Activated CD4-positive, alpha-beta T cell treated with anti-CD3 and anti-CD28 coated beads for 36 hours (primary cell): ENCODE measurements around the gene ZEB2. TPM values are rescaled to one million over a fixed set of nuclear protein-coding genes. Genes with fewer than 3 reads are reported as not detected.

Experiments
- ATAC-seq: fragments of 200-7000 bp; cut with Tn5 transposase; one replicate; pipeline ENCODE4 v1.10.0; 2021; ENCODE audit warnings: mild to moderate bottlenecking, moderate library complexity
- CTCF ChIA-PET: fragments of 350-600 bp; sonication (Branson Sonifier 250); formaldehyde crosslinking; loops from one replicate; lab custom pipeline; 2021; ENCODE audit warnings: antibody characterized with exemption; lab: Charles Lee
- POLR2A ChIA-PET: fragments of 350-600 bp; sonication (Branson Sonifier 250); formaldehyde crosslinking; loops from one replicate; lab custom pipeline; 2021; ENCODE audit warnings: antibody characterized with exemption, inconsistent platforms; lab: Charles Lee
- DNase-seq: peaks from one replicate; pipeline ENCODE4 v3.0.0-alpha.2; 2020
- H3K27ac Mint-ChIP-seq: one replicate; pipeline ENCODE4 v1.8.0; 2021; ENCODE audit warnings: mixed read lengths
- H3K27me3 Mint-ChIP-seq: one replicate; pipeline ENCODE4 v1.8.0; 2021; ENCODE audit warnings: mixed read lengths
- H3K36me3 Mint-ChIP-seq: one replicate; pipeline ENCODE4 v1.8.0; 2021; ENCODE audit warnings: low read depth, mixed read lengths
- H3K4me1 Mint-ChIP-seq: one replicate; pipeline ENCODE4 v1.8.0; 2021; ENCODE audit warnings: mixed read lengths
- H3K4me3 Mint-ChIP-seq: one replicate; pipeline ENCODE4 v1.8.0; 2021; ENCODE audit warnings: mild to moderate bottlenecking, moderate library complexity, mixed read lengths
- H3K9me3 Mint-ChIP-seq: one replicate; pipeline ENCODE4 v1.8.0; 2021; ENCODE audit warnings: low read depth, mixed read lengths
- intact Hi-C, 2 experiments: fragments of 100-400 bp; cut with DNase I in 1 of 2; cut with micrococcal nuclease in 1 of 2; formaldehyde crosslinking; loops; one replicate each; pipeline versions ENCODE4 v1.14.2 to v1.15.1; 2022 to 2024; cut with DNase I, micrococcal nuclease
- total RNA-seq, 2 experiments: library from RNA; stranded (reverse); gene quantifications; one replicate each; pipeline ENCODE4 v1.2.3, GENCODE V29; 2021

Gene ZEB2
- total RNA-seq, 2 experiments from 2014 or later = 7.0 to 7.5 TPM

- ChIA-PET POLR2A (interaction anchor here (0.6 kb wide), 1 partner anchor 48 kb away, joined by 6 read pairs; no protein-coding TSS in a partner anchor), CTCF (no interaction called here)
- Mint-ChIP-seq H3K4me1 (peaks cover 32% of the 10 kb centered on the region), H3K36me3 (no peaks in the 10 kb centered on the region), H3K27me3 (peaks cover 43% of the 10 kb centered on the region), H3K9me3 (no peaks in the 10 kb centered on the region), H3K27ac (no peak overlapping the region), H3K4me3 (no peak overlapping the region)
- intact Hi-C loops = loop anchor here (2.0 to 10.0 kb wide), 6 partner anchors 63 to 1394 kb away; partner anchors contain the start of gene ARHGAP15 (in 2 of the 2)
- ATAC-seq (no peak), DNase-seq (no peak)
Observed at GRCh38 chr2:144518748-144519596, 947 bp downstream of the ZEB2 start.

GRCh38 chr2:144517866-144518747 lies 1.8 kb downstream of the ZEB2 start:
- ATAC-seq (no peak), DNase-seq (no peak)
- ChIA-PET POLR2A (interaction anchor here (0.6 to 0.8 kb wide), 2 partner anchors 217 to 714 kb away, joined by 7 to 10 read pairs; no protein-coding TSS in a partner anchor), CTCF (no interaction called here)
- Mint-ChIP-seq H3K36me3 (no peaks in the 10 kb centered on the region), H3K9me3 (no peaks in the 10 kb centered on the region), H3K27me3 (peaks cover 44% of the 10 kb centered on the region), H3K27ac (peak overlapping the region; percentile 49), H3K4me3 (no peak overlapping the region), H3K4me1 (peaks cover 25% of the 10 kb centered on the region)
- intact Hi-C loops = loop anchor here (1.0 to 10.0 kb wide), 10 partner anchors 63 to 1393 kb away; partner anchors contain the start of gene ARHGAP15 (in 2 of the 2)

- ATAC-seq (peak; percentile 80), DNase-seq (peak; percentile 76)
- intact Hi-C loops = loop anchor here (1.0 to 10.0 kb wide), 10 partner anchors 62 to 1392 kb away; partner anchors contain the start of gene ARHGAP15 (in 2 of the 2)
- Mint-ChIP-seq H3K4me1 (peaks cover 17% of the 10 kb centered on the region), H3K9me3 (no peaks in the 10 kb centered on the region), H3K4me3 (no peak overlapping the region), H3K27me3 (peaks cover 44% of the 10 kb centered on the region), H3K27ac (peak overlapping the region; percentile 96), H3K36me3 (no peaks in the 10 kb centered on the region)
- POLR2A ChIA-PET = no interaction called here
- CTCF ChIA-PET = no interaction called here
Observed at GRCh38 chr2:144516981-144517865, 2.7 kb downstream of the ZEB2 start.

GRCh38 chr2:144516411-144516980 lies 3.4 kb downstream of the ZEB2 start:
- POLR2A ChIA-PET = interaction anchor here (0.5 kb wide), 1 partner anchor 628 kb away, joined by 12 read pairs; no protein-coding TSS in a partner anchor
- peak overlapping the region; percentile 65 for H3K4me3 Mint-ChIP-seq
- CTCF ChIA-PET = interaction anchor here (0.7 kb wide), 1 partner anchor 51 kb away, joined by 4 read pairs; no protein-coding TSS in a partner anchor
- H3K36me3 Mint-ChIP-seq = no peaks in the 10 kb centered on the region
- peak; percentile 14 for ATAC-seq
- no peaks in the 10 kb centered on the region for H3K9me3 Mint-ChIP-seq
- H3K4me1 Mint-ChIP-seq = peaks cover 16% of the 10 kb centered on the region
- peaks cover 46% of the 10 kb centered on the region for H3K27me3 Mint-ChIP-seq
- peak; percentile 56 for DNase-seq
- peak overlapping the region; percentile 35 for H3K27ac Mint-ChIP-seq
- intact Hi-C loops = loop anchor here (2.0 to 10.0 kb wide), 9 partner anchors 62 to 1392 kb away; partner anchors contain the start of gene ARHGAP15 (in 2 of the 2)

- Mint-ChIP-seq H3K27me3 (peaks cover 46% of the 10 kb centered on the region), H3K4me1 (peaks cover 19% of the 10 kb centered on the region), H3K27ac (peak overlapping the region; percentile 35), H3K9me3 (no peaks in the 10 kb centered on the region), H3K36me3 (no peaks in the 10 kb centered on the region), H3K4me3 (peak overlapping the region; percentile 65)
- DNase-seq (peak; percentile 58), ATAC-seq (peak; percentile 21)
- intact Hi-C loops = loop anchor here (2.0 to 10.0 kb wide), 9 partner anchors 61 to 1391 kb away; partner anchors contain the start of gene ARHGAP15 (in 2 of the 2)
- CTCF ChIA-PET = interaction anchor here (0.7 kb wide), 1 partner anchor 52 kb away, joined by 4 read pairs; no protein-coding TSS in a partner anchor
- POLR2A ChIA-PET = interaction anchor here (0.5 kb wide), 1 partner anchor 629 kb away, joined by 12 read pairs; no protein-coding TSS in a partner anchor
Observed at GRCh38 chr2:144515696-144516410, 4.1 kb downstream of the ZEB2 start.

GRCh38 chr2:144515099-144515695 lies 4.7 kb downstream of the ZEB2 start:
- Mint-ChIP-seq H3K27me3 (peaks cover 44% of the 10 kb centered on the region), H3K36me3 (no peaks in the 10 kb centered on the region), H3K27ac (peak overlapping the region; percentile 10), H3K9me3 (no peaks in the 10 kb centered on the region), H3K4me1 (peaks cover 19% of the 10 kb centered on the region), H3K4me3 (peak overlapping the region; percentile 65)
- ATAC-seq (no peak), DNase-seq (no peak)
- CTCF ChIA-PET = no interaction called here
- POLR2A ChIA-PET = no interaction called here
- intact Hi-C loops = loop anchor here (5.0 to 10.0 kb wide), 5 partner anchors 67 to 1390 kb away; partner anchors contain the start of gene ARHGAP15 (in 2 of the 2)

- H3K4me3 Mint-ChIP-seq = no peak overlapping the region
- H3K4me1 Mint-ChIP-seq = peaks cover 19% of the 10 kb centered on the region
- ChIA-PET POLR2A (interaction anchor here (0.6 kb wide), 1 partner anchor 229 kb away, joined by 5 read pairs; no protein-coding TSS in a partner anchor), CTCF (no interaction called here)
- ATAC-seq (no peak), DNase-seq (no peak)
- intact Hi-C loops = loop anchor here (5.0 to 10.0 kb wide), 5 partner anchors 68 to 1390 kb away; partner anchors contain the start of gene ARHGAP15 (in 2 of the 2)
- H3K27ac Mint-ChIP-seq = no peak overlapping the region
- peaks cover 44% of the 10 kb centered on the region for H3K27me3 Mint-ChIP-seq
- no peaks in the 10 kb centered on the region for H3K9me3 Mint-ChIP-seq
- no peaks in the 10 kb centered on the region for H3K36me3 Mint-ChIP-seq
Observed at GRCh38 chr2:144514616-144515091, 5.3 kb downstream of the ZEB2 start.

GRCh38 chr2:144513388-144514101 lies 6.4 kb downstream of the ZEB2 start:
- POLR2A ChIA-PET = no interaction called here
- intact Hi-C loops = loop anchor here in 1 of 2 experiments (10.0 kb wide), 1 partner anchor 1389 kb away; the partner anchor contains the start of gene ARHGAP15
- H3K27ac Mint-ChIP-seq = no peak overlapping the region
- H3K4me1 Mint-ChIP-seq = peaks cover 19% of the 10 kb centered on the region
- DNase-seq (no peak), ATAC-seq (no peak)
- peaks cover 47% of the 10 kb centered on the region for H3K27me3 Mint-ChIP-seq
- no peak overlapping the region for H3K4me3 Mint-ChIP-seq
- H3K36me3 Mint-ChIP-seq = no peaks in the 10 kb centered on the region
- CTCF ChIA-PET = interaction anchor here (0.7 to 0.8 kb wide), 2 partner anchors 356 to 363 kb away, joined by 3 read pairs; no protein-coding TSS in a partner anchor
- no peaks in the 10 kb centered on the region for H3K9me3 Mint-ChIP-seq
